ENCODE results near the gene FOXA2. TPM values are rescaled to one million over a fixed set of nuclear protein-coding genes. Genes with fewer than 3 reads are reported as not detected.

The FOXA2 gene
- not detected for total RNA-seq

GRCh38 chr20:22584522-22584921 lies at the start of gene FOXA2:
TSS of gene FOXA2 (minus strand) at chr20:22584572. CDS start at chr20:22584278, 294 bp downstream.
- peaks cover 0 to 45% (median 13%) of the 10 kb centered on the region in 3 donors for H3K4me1 ChIP-seq
- no peaks in the 10 kb centered on the region for H3K36me3 ChIP-seq
- no peaks in the 10 kb centered on the region for H3K9me3 ChIP-seq
- peak within 1 kb of the TSS in 1 of 2 donors; percentile 10 for H3K4me3 ChIP-seq
- H3K27ac ChIP-seq, result no peak within 1 kb of the TSS
- ATAC-seq, result no peak
- H3K27me3 ChIP-seq, result peaks cover 98% of the 10 kb centered on the region
- WGBS, 2 donors (ENCODE audit: low coverage in 1 of 2), result 0 to 1% methylated on average over 3 to 11 of the region's 42 CpGs
- no peak for TF ChIP-seq POLR2AphosphoS5 (IDR thresholded peaks at IDR 0.05)
- no peak for TF ChIP-seq POLR2A (IDR thresholded peaks at IDR 0.05)
- no peak for TF ChIP-seq EP300 (IDR thresholded peaks at IDR 0.05)
- no peak for TF ChIP-seq CTCF (IDR thresholded peaks at IDR 0.05)

- H3K27ac ChIP-seq, result no peak overlapping the region
- no peak overlapping the region for H3K4me3 ChIP-seq
- H3K9me3 ChIP-seq, result no peaks in the 10 kb centered on the region
- WGBS, 2 donors (ENCODE audit: low coverage in 1 of 2), result 13 to 15% methylated on average over 3 to 4 of the region's 6 CpGs
- no peaks in the 10 kb centered on the region for H3K4me1 ChIP-seq
- ATAC-seq, result no peak
- TF ChIP-seq POLR2AphosphoS5 (IDR thresholded peaks at IDR 0.05), result no peak
- TF ChIP-seq POLR2A (IDR thresholded peaks at IDR 0.05), result no peak
- TF ChIP-seq CTCF (IDR thresholded peaks at IDR 0.05), result no peak
- TF ChIP-seq EP300 (IDR thresholded peaks at IDR 0.05), result no peak
- peaks cover 8% of the 10 kb centered on the region for H3K27me3 ChIP-seq
- H3K36me3 ChIP-seq, result no peaks in the 10 kb centered on the region
Observed at GRCh38 chr20:22630701-22631100, 46.3 kb upstream of the FOXA2 start.

- WGBS, 2 donors (ENCODE audit: low coverage in 1 of 2), result 57 to 69% methylated on average over 2 of the region's 2 CpGs
- peaks cover 8% of the 10 kb centered on the region for H3K27me3 ChIP-seq
- TF ChIP-seq CTCF (IDR thresholded peaks at IDR 0.05), result no peak
- no peak for TF ChIP-seq POLR2A (IDR thresholded peaks at IDR 0.05)
- no peak for TF ChIP-seq POLR2AphosphoS5 (IDR thresholded peaks at IDR 0.05)
- no peak for TF ChIP-seq EP300 (IDR thresholded peaks at IDR 0.05)
- no peaks in the 10 kb centered on the region for H3K9me3 ChIP-seq
- no peak overlapping the region for H3K4me3 ChIP-seq
- no peak overlapping the region for H3K27ac ChIP-seq
- H3K36me3 ChIP-seq, result no peaks in the 10 kb centered on the region
- no peaks in the 10 kb centered on the region for H3K4me1 ChIP-seq
- ATAC-seq, result no peak
Observed at GRCh38 chr20:22629927-22630326, 45.6 kb upstream of the FOXA2 start.

GRCh38 chr20:22629447-22629846 lies 45.1 kb upstream of the FOXA2 start:
- Histone ChIP-seq H3K4me1 (no peaks in the 10 kb centered on the region), H3K27me3 (peaks cover 8% of the 10 kb centered on the region), H3K27ac (no peak overlapping the region), H3K9me3 (no peaks in the 10 kb centered on the region), H3K36me3 (no peaks in the 10 kb centered on the region), H3K4me3 (no peak overlapping the region)
- ATAC-seq, result no peak
- WGBS, 2 donors (ENCODE audit: low coverage in 1 of 2), result 45 to 56% methylated on average over 3 of the region's 3 CpGs
- TF ChIP-seq CTCF (IDR thresholded peaks at IDR 0.05), result no peak
- TF ChIP-seq POLR2A (IDR thresholded peaks at IDR 0.05), result no peak
- TF ChIP-seq POLR2AphosphoS5 (IDR thresholded peaks at IDR 0.05), result no peak
- TF ChIP-seq EP300 (IDR thresholded peaks at IDR 0.05), result no peak

GRCh38 chr20:22626496-22626895 lies 42.1 kb upstream of the FOXA2 start:
- Histone ChIP-seq H3K27me3 (peaks cover 14% of the 10 kb centered on the region), H3K9me3 (no peaks in the 10 kb centered on the region), H3K4me1 (no peaks in the 10 kb centered on the region), H3K36me3 (no peaks in the 10 kb centered on the region), H3K27ac (no peak overlapping the region), H3K4me3 (no peak overlapping the region)
- TF ChIP-seq POLR2A (IDR thresholded peaks at IDR 0.05) (no peak), POLR2AphosphoS5 (IDR thresholded peaks at IDR 0.05) (no peak), EP300 (IDR thresholded peaks at IDR 0.05) (no peak), CTCF (IDR thresholded peaks at IDR 0.05) (no peak)
- ATAC-seq, result no peak
- WGBS, 2 donors (ENCODE audit: low coverage in 1 of 2), result no CpG with 5 or more reads among the region's 1 CpG

Measured in gastroesophageal sphincter (tissue), 4 donors.